ENCODE data around the gene TMEM140. TPM values are rescaled to one million over a fixed set of nuclear protein-coding genes. Genes with fewer than 3 reads are reported as not detected.
"Not testable (repeated sequence)": the region's sequence is repeated elsewhere in the genome, so short reads cannot be mapped to it uniquely, and the experiment has no call there.

TMEM140 gene
- total RNA-seq, 1 donor from 2014 or later = 42.1 TPM

- not testable (repeated sequence) for DNase-seq (ENCODE audit: extremely low read depth, low read depth, low spot score)
These were observed 23.9 kb downstream of the TMEM140 start for GRCh38 chr7:135171581-135172291.

GRCh38 chr7:135173916-135174315 is 26.0 kb downstream of the TMEM140 start:
- not testable (repeated sequence) for DNase-seq (ENCODE audit: extremely low read depth, low read depth, low spot score)

- DNase-seq (ENCODE audit: extremely low read depth, low read depth, low spot score) = no peak
These were observed 27.1 kb downstream of the TMEM140 start for GRCh38 chr7:135174941-135175340.

GRCh38 chr7:135175931-135176330 is 28.1 kb downstream of the TMEM140 start:
- no peak for DNase-seq (ENCODE audit: extremely low read depth, low read depth, low spot score)

- DNase-seq (ENCODE audit: extremely low read depth, low read depth, low spot score) = no peak
These were observed 29.3 kb downstream of the TMEM140 start for GRCh38 chr7:135177028-135177696.

- no peak for DNase-seq (ENCODE audit: extremely low read depth, low read depth, low spot score)
These were observed 30.5 kb downstream of the TMEM140 start for GRCh38 chr7:135178364-135178763.

GRCh38 chr7:135179321-135179925 is 31.6 kb downstream of the TMEM140 start:
- DNase-seq (ENCODE audit: extremely low read depth, low read depth, low spot score) = no peak

- no peak for DNase-seq (ENCODE audit: extremely low read depth, low read depth, low spot score)
These were observed 32.2 kb downstream of the TMEM140 start for GRCh38 chr7:135180122-135180521.

GRCh38 chr7:135181261-135181928 is 33.5 kb downstream of the TMEM140 start:
- no peak for DNase-seq (ENCODE audit: extremely low read depth, low read depth, low spot score)

GRCh38 chr7:135181929-135182678 is 34.2 kb downstream of the TMEM140 start:
- DNase-seq (ENCODE audit: extremely low read depth, low read depth, low spot score) = no peak

- no peak for DNase-seq (ENCODE audit: extremely low read depth, low read depth, low spot score)
These were observed 35.6 kb downstream of the TMEM140 start for GRCh38 chr7:135183478-135183877.

GRCh38 chr7:135184254-135184841 is 36.5 kb downstream of the TMEM140 start:
- DNase-seq (ENCODE audit: extremely low read depth, low read depth, low spot score) = no peak

- DNase-seq (ENCODE audit: extremely low read depth, low read depth, low spot score) = no peak
These were observed 37.8 kb downstream of the TMEM140 start for GRCh38 chr7:135185471-135186260.

GRCh38 chr7:135186261-135186540 is 38.3 kb downstream of the TMEM140 start:
- DNase-seq (ENCODE audit: extremely low read depth, low read depth, low spot score) = no peak

GRCh38 chr7:135186841-135187253 is 39.0 kb downstream of the TMEM140 start:
- DNase-seq (ENCODE audit: extremely low read depth, low read depth, low spot score) = no peak

- DNase-seq (ENCODE audit: extremely low read depth, low read depth, low spot score) = no peak
These were observed 40.6 kb downstream of the TMEM140 start for GRCh38 chr7:135188298-135188984.

GRCh38 chr7:135189221-135189662 is 41.4 kb downstream of the TMEM140 start:
- DNase-seq (ENCODE audit: extremely low read depth, low read depth, low spot score) = no peak

- DNase-seq (ENCODE audit: extremely low read depth, low read depth, low spot score) = no peak
These were observed 42.1 kb downstream of the TMEM140 start for GRCh38 chr7:135189961-135190360.

- DNase-seq (ENCODE audit: extremely low read depth, low read depth, low spot score) = no peak
These were observed 42.8 kb downstream of the TMEM140 start for GRCh38 chr7:135190703-135191102.
